Measurements from ENCODE around the gene SLC9A3. TPM values are rescaled to one million over a fixed set of nuclear protein-coding genes. Genes with fewer than 3 reads are reported as not detected.
"Not testable (repeated sequence)": the region's sequence is repeated elsewhere in the genome, so short reads cannot be mapped to it uniquely, and the experiment has no call there.

The SLC9A3 gene
- total RNA-seq, 1 experiment from 2014 or later: 2.0 TPM

DNA sequence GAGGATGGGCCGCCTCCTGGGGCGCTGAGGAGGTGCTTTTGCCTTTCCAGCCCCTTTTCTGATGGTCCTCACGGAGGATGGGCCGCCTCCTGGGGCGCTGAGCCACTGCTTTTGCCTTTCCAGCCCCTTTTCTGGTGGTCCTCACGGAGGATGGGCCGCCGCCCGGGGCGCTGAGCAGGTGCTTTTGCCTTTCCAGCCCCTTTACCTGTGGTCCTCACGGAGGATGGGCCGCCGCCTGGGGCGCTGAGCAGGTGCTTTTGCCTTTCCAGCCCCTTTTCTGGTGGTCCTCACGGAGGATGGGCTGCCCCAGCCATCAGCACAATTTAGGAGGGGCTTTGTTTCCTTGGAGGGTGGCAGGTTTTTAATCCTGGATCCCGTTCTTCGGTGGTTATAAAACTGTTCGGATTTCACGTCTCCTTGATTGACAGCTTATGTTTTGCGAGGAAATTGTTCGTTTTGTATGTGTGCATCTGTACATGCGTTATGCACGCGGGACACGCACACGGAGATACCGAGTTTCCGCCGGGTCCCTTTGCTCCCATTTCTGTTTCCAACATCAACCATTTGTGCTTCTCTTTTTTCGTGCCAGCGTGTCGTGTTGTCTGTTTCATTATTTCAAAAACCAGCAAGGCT lies 34.7 kb upstream of the SLC9A3 start:
- Histone ChIP-seq H3K27ac (ENCODE audit: low read length) (no peak overlapping the region), H3K79me2 (ENCODE audit: low read length) (no peaks in the 10 kb centered on the region), H3K9ac (ENCODE audit: low read length) (no peak overlapping the region), H3K27me3 (ENCODE audit: low read length) (no peaks in the 10 kb centered on the region), H3K4me2 (ENCODE audit: low read depth, low read length, poor library complexity, severe bottlenecking) (no peak overlapping the region), H4K20me1 (ENCODE audit: insufficient read depth, low read depth, low read length) (no peaks in the 10 kb centered on the region), H3K4me1 (ENCODE audit: low read length) (peaks cover 2% of the 10 kb centered on the region), H3K36me3 (ENCODE audit: insufficient read depth, low read length) (no peaks in the 10 kb centered on the region), H3K9me2 (replicated peaks; ENCODE audit: insufficient read depth, low read length) (no peaks in the 10 kb centered on the region), H2AFZ (ENCODE audit: low read length) (no peak overlapping the region), H3K9me3 (ENCODE audit: low read length) (no peaks in the 10 kb centered on the region), H3K4me3 (ENCODE audit: low read length) (no peak overlapping the region)
- DNase-seq: no peak

DNA sequence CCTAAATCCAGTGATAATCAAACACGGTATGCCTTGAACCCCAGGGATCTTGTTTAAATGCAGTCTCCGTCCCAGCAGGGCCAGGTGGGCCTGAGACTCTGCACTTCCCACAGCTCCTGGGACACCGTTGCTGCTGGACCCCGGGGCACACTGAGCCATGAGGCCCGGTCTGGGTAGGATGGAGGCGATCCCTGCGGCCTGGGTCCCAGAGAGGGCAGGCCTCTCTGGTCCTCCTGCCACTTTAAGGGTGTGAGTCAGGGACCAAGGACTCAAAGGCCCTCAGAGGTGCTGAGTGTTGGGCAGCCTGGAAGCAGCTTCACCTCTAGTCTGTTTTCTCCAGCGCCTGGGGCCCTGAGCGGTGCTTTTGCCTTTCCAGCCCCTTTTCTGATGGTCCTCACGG lies 34.1 kb upstream of the SLC9A3 start:
- H4K20me1 ChIP-seq (ENCODE audit: insufficient read depth, low read depth, low read length): no peaks in the 10 kb centered on the region
- H3K27ac ChIP-seq (ENCODE audit: low read length): no peak overlapping the region
- no peak overlapping the region for H3K4me3 ChIP-seq (ENCODE audit: low read length)
- H3K27me3 ChIP-seq (ENCODE audit: low read length): no peaks in the 10 kb centered on the region
- H3K9ac ChIP-seq (ENCODE audit: low read length): no peak overlapping the region
- no peaks in the 10 kb centered on the region for H3K9me3 ChIP-seq (ENCODE audit: low read length)
- H3K4me1 ChIP-seq (ENCODE audit: low read length): peaks cover 5% of the 10 kb centered on the region
- no peaks in the 10 kb centered on the region for H3K36me3 ChIP-seq (ENCODE audit: insufficient read depth, low read length)
- no peak overlapping the region for H2AFZ ChIP-seq (ENCODE audit: low read length)
- H3K79me2 ChIP-seq (ENCODE audit: low read length): no peaks in the 10 kb centered on the region
- H3K9me2 ChIP-seq (replicated peaks; ENCODE audit: insufficient read depth, low read length): no peaks in the 10 kb centered on the region
- H3K4me2 ChIP-seq (ENCODE audit: low read depth, low read length, poor library complexity, severe bottlenecking): no peak overlapping the region
- DNase-seq: no peak

DNA sequence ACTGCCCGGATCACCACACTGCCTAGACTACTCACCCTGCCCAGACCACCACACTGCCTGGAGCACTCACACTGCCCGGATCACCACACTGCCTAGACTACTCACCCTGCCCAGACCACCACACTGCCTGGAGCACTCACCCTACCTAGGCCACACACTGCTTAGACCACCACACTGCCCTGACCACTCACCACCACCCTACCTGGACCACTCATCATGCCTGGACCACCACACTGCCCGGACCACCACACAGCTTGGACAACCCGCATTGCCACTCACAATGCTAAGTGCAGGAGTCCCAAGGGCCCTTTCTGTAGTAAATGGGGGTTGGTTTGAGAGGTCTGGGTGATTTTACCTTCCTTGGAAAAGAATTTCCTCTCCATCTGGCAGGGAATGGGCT lies 33.7 kb upstream of the SLC9A3 start:
- H3K4me2 ChIP-seq (ENCODE audit: low read depth, low read length, poor library complexity, severe bottlenecking); H3K36me3 ChIP-seq (ENCODE audit: insufficient read depth, low read length); H4K20me1 ChIP-seq (ENCODE audit: insufficient read depth, low read depth, low read length); H2AFZ ChIP-seq (ENCODE audit: low read length); H3K4me3 ChIP-seq (ENCODE audit: low read length); H3K9ac ChIP-seq (ENCODE audit: low read length); H3K9me2 ChIP-seq (replicated peaks; ENCODE audit: insufficient read depth, low read length); H3K79me2 ChIP-seq (ENCODE audit: low read length); DNase-seq; H3K27ac ChIP-seq (ENCODE audit: low read length); H3K27me3 ChIP-seq (ENCODE audit: low read length); H3K9me3 ChIP-seq (ENCODE audit: low read length); H3K4me1 ChIP-seq (ENCODE audit: low read length): not testable (repeated sequence)

DNA sequence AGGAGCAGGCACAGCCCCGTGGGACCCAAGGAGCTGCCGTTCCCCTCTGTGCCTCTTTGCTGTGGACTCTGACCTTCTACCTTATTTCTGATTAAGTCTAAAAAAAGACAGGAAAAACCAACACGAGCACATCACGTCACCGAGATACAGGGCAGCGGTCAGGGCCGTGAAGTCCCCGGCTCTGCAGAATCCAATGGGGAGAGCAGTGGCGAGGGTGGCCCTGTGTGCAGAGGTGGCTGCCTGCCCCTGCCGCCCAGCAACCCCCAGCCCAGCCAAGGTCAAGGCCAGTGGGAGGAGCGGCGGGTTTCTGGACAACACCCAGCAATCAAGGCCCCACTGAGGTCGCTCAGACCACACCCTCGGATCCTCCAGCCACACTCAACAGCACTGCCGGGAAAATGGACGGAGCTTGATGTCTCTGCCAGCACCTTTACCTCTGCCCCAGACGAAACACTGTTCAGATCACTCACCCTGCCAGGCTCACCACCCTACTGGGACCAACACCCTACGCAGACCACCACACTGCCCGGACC lies 32.7 kb upstream of the SLC9A3 start:
- H3K36me3 ChIP-seq (ENCODE audit: insufficient read depth, low read length): no peaks in the 10 kb centered on the region
- no peaks in the 10 kb centered on the region for H3K27me3 ChIP-seq (ENCODE audit: low read length)
- H3K4me1 ChIP-seq (ENCODE audit: low read length): peaks cover 5% of the 10 kb centered on the region
- no peak overlapping the region for H3K4me2 ChIP-seq (ENCODE audit: low read depth, low read length, poor library complexity, severe bottlenecking)
- no peak overlapping the region for H3K9ac ChIP-seq (ENCODE audit: low read length)
- H3K9me2 ChIP-seq (replicated peaks; ENCODE audit: insufficient read depth, low read length): no peaks in the 10 kb centered on the region
- H3K27ac ChIP-seq (ENCODE audit: low read length): no peak overlapping the region
- H4K20me1 ChIP-seq (ENCODE audit: insufficient read depth, low read depth, low read length): no peaks in the 10 kb centered on the region
- no peak for DNase-seq
- H3K79me2 ChIP-seq (ENCODE audit: low read length): no peaks in the 10 kb centered on the region
- no peak overlapping the region for H3K4me3 ChIP-seq (ENCODE audit: low read length)
- H2AFZ ChIP-seq (ENCODE audit: low read length): no peak overlapping the region
- no peaks in the 10 kb centered on the region for H3K9me3 ChIP-seq (ENCODE audit: low read length)

DNA sequence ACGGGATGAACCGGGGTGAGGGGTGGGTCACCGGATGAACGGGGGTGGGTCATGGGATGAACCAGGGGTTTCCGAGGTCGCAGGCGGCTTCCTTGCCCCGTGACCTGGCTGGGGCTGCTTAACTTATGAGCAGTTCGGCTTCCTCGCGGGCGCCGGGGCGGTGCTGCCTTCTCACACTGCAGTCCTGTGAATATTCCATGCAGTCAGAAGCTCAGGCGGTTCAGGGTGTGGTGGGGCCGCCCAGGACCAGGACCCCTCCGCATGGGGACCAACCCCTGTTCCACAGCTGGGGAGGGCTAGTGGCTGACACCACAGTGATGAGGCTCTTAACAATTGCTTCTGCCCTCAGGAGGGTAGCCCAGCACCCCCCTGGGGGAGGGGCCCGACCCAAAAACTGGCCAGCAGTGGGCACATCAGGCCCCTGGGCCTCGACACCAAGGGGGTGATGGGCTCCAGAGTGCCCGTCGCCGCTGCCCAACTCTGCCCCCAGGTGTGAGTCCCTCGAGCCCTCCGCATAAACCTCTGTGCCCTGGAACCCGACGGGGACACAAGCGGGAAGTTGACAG lies 30.9 kb upstream of the SLC9A3 start:
- no peak overlapping the region for H3K4me3 ChIP-seq (ENCODE audit: low read length)
- no peaks in the 10 kb centered on the region for H4K20me1 ChIP-seq (ENCODE audit: insufficient read depth, low read depth, low read length)
- H3K36me3 ChIP-seq (ENCODE audit: insufficient read depth, low read length): no peaks in the 10 kb centered on the region
- DNase-seq: no peak
- no peaks in the 10 kb centered on the region for H3K27me3 ChIP-seq (ENCODE audit: low read length)
- no peak overlapping the region for H3K4me2 ChIP-seq (ENCODE audit: low read depth, low read length, poor library complexity, severe bottlenecking)
- no peak overlapping the region for H3K9ac ChIP-seq (ENCODE audit: low read length)
- H2AFZ ChIP-seq (ENCODE audit: low read length): no peak overlapping the region
- no peak overlapping the region for H3K27ac ChIP-seq (ENCODE audit: low read length)
- no peaks in the 10 kb centered on the region for H3K9me2 ChIP-seq (replicated peaks; ENCODE audit: insufficient read depth, low read length)
- peaks cover 3% of the 10 kb centered on the region; the same call in 1 of the 2 replicates for H3K9me3 ChIP-seq (ENCODE audit: low read length)
- peaks cover 5% of the 10 kb centered on the region for H3K4me1 ChIP-seq (ENCODE audit: low read length)
- no peaks in the 10 kb centered on the region for H3K79me2 ChIP-seq (ENCODE audit: low read length)

DNA sequence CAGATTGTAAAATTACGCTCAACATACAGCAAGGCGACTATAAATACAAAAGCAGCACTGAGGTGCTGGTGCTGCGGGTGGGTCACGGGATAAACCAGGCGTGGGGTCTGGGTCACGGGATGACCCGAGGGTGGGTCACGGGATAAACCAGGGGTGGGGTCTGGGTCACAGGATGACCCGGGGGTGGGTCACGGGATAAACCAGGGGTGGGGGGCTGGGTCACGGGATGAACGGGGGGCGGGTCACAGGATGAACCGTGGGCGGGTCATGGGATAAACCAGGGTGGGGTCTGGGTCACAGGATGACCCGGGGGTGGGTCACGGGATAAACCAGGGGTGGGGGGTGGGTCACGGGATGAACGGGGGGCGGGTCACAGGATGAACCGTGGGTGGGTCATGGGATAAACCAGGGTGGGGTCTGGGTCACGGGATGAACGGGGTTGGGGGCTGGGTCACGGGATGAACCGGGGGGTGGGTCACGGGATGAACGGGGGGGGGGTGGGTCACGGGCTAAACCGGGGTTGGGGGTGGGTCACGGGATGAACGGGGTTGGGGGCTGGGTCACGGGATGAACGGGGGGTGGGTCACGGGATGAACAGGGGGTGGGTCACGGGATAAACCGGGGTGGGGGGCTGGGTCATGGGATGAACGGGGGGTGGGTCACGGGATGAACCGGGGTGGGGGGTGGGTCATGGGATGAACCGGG lies 30.2 kb upstream of the SLC9A3 start:
- H3K9me2 ChIP-seq (replicated peaks; ENCODE audit: insufficient read depth, low read length): no peaks in the 10 kb centered on the region
- no peaks in the 10 kb centered on the region for H3K79me2 ChIP-seq (ENCODE audit: low read length)
- no peaks in the 10 kb centered on the region for H4K20me1 ChIP-seq (ENCODE audit: insufficient read depth, low read depth, low read length)
- no peak overlapping the region for H3K9ac ChIP-seq (ENCODE audit: low read length)
- H3K36me3 ChIP-seq (ENCODE audit: insufficient read depth, low read length): no peaks in the 10 kb centered on the region
- no peak overlapping the region for H3K4me3 ChIP-seq (ENCODE audit: low read length)
- peaks cover 3% of the 10 kb centered on the region; the same call in 1 of the 2 replicates for H3K9me3 ChIP-seq (ENCODE audit: low read length)
- H2AFZ ChIP-seq (ENCODE audit: low read length): no peak overlapping the region
- no peak overlapping the region for H3K4me2 ChIP-seq (ENCODE audit: low read depth, low read length, poor library complexity, severe bottlenecking)
- H3K27ac ChIP-seq (ENCODE audit: low read length): no peak overlapping the region
- DNase-seq: no peak
- H3K27me3 ChIP-seq (ENCODE audit: low read length): no peaks in the 10 kb centered on the region
- H3K4me1 ChIP-seq (ENCODE audit: low read length): peaks cover 5% of the 10 kb centered on the region

DNA sequence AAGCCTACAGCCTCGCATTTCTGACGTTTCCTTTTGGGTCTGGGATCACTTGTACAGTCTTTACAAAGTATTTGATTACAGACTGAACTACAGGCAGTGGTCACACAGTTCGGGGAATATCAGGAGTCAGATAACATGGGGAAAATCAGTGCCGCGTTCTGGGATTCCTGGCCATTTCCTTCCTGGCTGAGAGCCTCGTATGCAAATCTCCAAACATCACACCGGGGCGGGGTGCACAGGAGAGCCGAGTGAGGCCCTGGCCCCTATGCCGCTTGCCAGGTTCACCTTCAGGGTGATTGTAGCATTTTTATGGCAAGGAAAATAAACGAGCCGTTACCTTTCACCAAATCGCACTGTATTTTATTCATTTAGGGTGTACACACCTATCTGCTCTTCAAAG lies 29.6 kb upstream of the SLC9A3 start:
- H3K9me2 ChIP-seq (replicated peaks; ENCODE audit: insufficient read depth, low read length): no peaks in the 10 kb centered on the region
- no peak overlapping the region for H3K4me2 ChIP-seq (ENCODE audit: low read depth, low read length, poor library complexity, severe bottlenecking)

DNA sequence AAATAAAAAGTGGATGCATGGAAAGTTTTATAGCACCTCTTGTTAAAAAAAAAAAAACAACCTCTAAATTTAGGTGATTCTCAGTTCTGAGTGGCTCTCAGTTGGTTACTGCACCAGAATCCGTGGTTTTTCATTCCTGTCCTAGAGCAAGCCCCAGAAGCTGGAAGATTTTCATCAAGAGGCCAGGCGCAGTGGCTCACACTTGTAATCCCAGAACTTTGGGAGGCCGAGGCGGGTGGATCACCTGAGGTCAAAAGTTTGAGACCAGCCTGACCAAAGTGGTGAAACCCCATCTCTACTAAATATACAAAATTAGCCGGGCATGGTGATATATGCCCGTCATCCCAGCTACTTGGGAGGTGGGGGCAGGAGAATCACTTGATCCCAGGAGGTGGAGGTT lies 27.2 kb upstream of the SLC9A3 start:
- no peaks in the 10 kb centered on the region for H3K9me2 ChIP-seq (replicated peaks; ENCODE audit: insufficient read depth, low read length)
- H3K4me1 ChIP-seq (ENCODE audit: low read length): peaks cover 13% of the 10 kb centered on the region
- H3K36me3 ChIP-seq (ENCODE audit: insufficient read depth, low read length): no peaks in the 10 kb centered on the region
- H3K9ac ChIP-seq (ENCODE audit: low read length): no peak overlapping the region
- no peak overlapping the region for H3K4me2 ChIP-seq (ENCODE audit: low read depth, low read length, poor library complexity, severe bottlenecking)
- no peaks in the 10 kb centered on the region for H3K27me3 ChIP-seq (ENCODE audit: low read length)
- H3K79me2 ChIP-seq (ENCODE audit: low read length): no peaks in the 10 kb centered on the region
- DNase-seq: no peak
- H3K27ac ChIP-seq (ENCODE audit: low read length): no peak overlapping the region
- peaks cover 3% of the 10 kb centered on the region; the same call in 1 of the 2 replicates for H3K9me3 ChIP-seq (ENCODE audit: low read length)
- no peaks in the 10 kb centered on the region for H4K20me1 ChIP-seq (ENCODE audit: insufficient read depth, low read depth, low read length)
- H3K4me3 ChIP-seq (ENCODE audit: low read length): no peak overlapping the region
- no peak overlapping the region for H2AFZ ChIP-seq (ENCODE audit: low read length)

More for the DNA sequence above, 29.6 kb upstream of the SLC9A3 start:
- Histone ChIP-seq H3K27me3 (ENCODE audit: low read length) (no peaks in the 10 kb centered on the region), H3K4me1 (ENCODE audit: low read length) (peaks cover 5% of the 10 kb centered on the region), H3K9ac (ENCODE audit: low read length) (no peak overlapping the region), H3K79me2 (ENCODE audit: low read length) (no peaks in the 10 kb centered on the region), H3K9me3 (ENCODE audit: low read length) (peaks cover 3% of the 10 kb centered on the region; the same call in 1 of the 2 replicates), H3K36me3 (ENCODE audit: insufficient read depth, low read length) (no peaks in the 10 kb centered on the region), H3K27ac (ENCODE audit: low read length) (no peak overlapping the region), H2AFZ (ENCODE audit: low read length) (no peak overlapping the region), H3K4me3 (ENCODE audit: low read length) (no peak overlapping the region), H4K20me1 (ENCODE audit: insufficient read depth, low read depth, low read length) (no peaks in the 10 kb centered on the region)
- peak; percentile 80 for DNase-seq

Data from Karpas-422 (cell line).